BE2C (cell line): Measurements from ENCODE around the gene RANGAP1.

ENCODE experiments used
- DNase-seq: peaks from one replicate; pipeline ENCODE4 v3.0.0-alpha.2; 2020
- H3K27me3 ChIP-seq: fragments of 250-450 bp; sonication (Bioruptor Pico); 2 replicates; pipeline ENCODE4 v1.5.1; 2020; ENCODE audit warnings: mild to moderate bottlenecking
- H3K36me3 ChIP-seq: fragments of 250-450 bp; sonication (Bioruptor Pico); 2 replicates; pipeline ENCODE4 v1.5.1; 2020; ENCODE audit warnings: mild to moderate bottlenecking
- H3K4me1 ChIP-seq: fragments of 250-450 bp; sonication (Bioruptor Pico); 2 replicates; pipeline ENCODE4 v1.5.1; 2020
- H3K4me3 ChIP-seq: 2 replicates; pipeline ENCODE4 v1.5.1; 2011; ENCODE audit warnings: low read depth, low read length
- H3K9me3 ChIP-seq: fragments of 250-450 bp; sonication (Bioruptor Pico); 2 replicates; pipeline ENCODE4 v1.5.1; 2020
- CTCF ChIP-seq: IDR thresholded peaks from 2 replicates; pipeline ENCODE4 v1.5.1; 2012; ENCODE audit warnings: mild to moderate bottlenecking, low read depth, low read length

Gene RANGAP1

GRCh38 chr22:41204992-41205900 lies 80.7 kb downstream of the RANGAP1 start, which contains the start of gene L3MBTL2:
L3MBTL2 (plus strand) TSS chr22:41205312; CDS start chr22:41205363, 51 bp downstream.
- H3K36me3 ChIP-seq, result 0 out of 2 replicates have a peak, but pooled peaks cover under 1% of the 10 kb centered on the region
- TF ChIP-seq CTCF, result no peak
- no peaks in the 10 kb centered on the region for H3K9me3 ChIP-seq
- H3K4me3 ChIP-seq, result peak within 1 kb of the TSS; percentile 98
- no peaks in the 10 kb centered on the region for H3K27me3 ChIP-seq
- DNase-seq, result peak; percentile 99
- H3K4me1 ChIP-seq, result no peaks in the 10 kb centered on the region

- no peaks in the 10 kb centered on the region; the same call in 1 of the 2 replicates for H3K27me3 ChIP-seq
- TF ChIP-seq CTCF, result no peak
- no peaks in the 10 kb centered on the region for H3K9me3 ChIP-seq
- DNase-seq, result no peak
- no peaks in the 10 kb centered on the region for H3K4me1 ChIP-seq
- no peak overlapping the region for H3K4me3 ChIP-seq
- H3K36me3 ChIP-seq, result no peaks in the 10 kb centered on the region
These were observed 81.9 kb downstream of the RANGAP1 start for GRCh38 chr22:41204066-41204465.

GRCh38 chr22:41203118-41203517 lies 82.9 kb downstream of the RANGAP1 start:
- no peak for TF ChIP-seq CTCF
- H3K4me1 ChIP-seq, result peaks cover 2% of the 10 kb centered on the region; the same call in 1 of the 2 replicates

GRCh38 chr22:41201141-41201540 lies 84.8 kb downstream of the RANGAP1 start:
- DNase-seq, result no peak
- H3K4me1 ChIP-seq, result peaks cover 2% of the 10 kb centered on the region; the same call in 1 of the 2 replicates
- no peaks in the 10 kb centered on the region for H3K9me3 ChIP-seq
- TF ChIP-seq CTCF, result no peak
- H3K36me3 ChIP-seq, result no peaks in the 10 kb centered on the region
- no peaks in the 10 kb centered on the region; the same call in 1 of the 2 replicates for H3K27me3 ChIP-seq
- H3K4me3 ChIP-seq, result no peak overlapping the region

More at GRCh38 chr22:41203118-41203517, 82.9 kb downstream of the RANGAP1 start:
- no peak overlapping the region for H3K4me3 ChIP-seq
- H3K36me3 ChIP-seq, result no peaks in the 10 kb centered on the region
- H3K9me3 ChIP-seq, result no peaks in the 10 kb centered on the region
- no peaks in the 10 kb centered on the region; the same call in 1 of the 2 replicates for H3K27me3 ChIP-seq
- DNase-seq, result no peak

- Histone ChIP-seq H3K36me3 (no peaks in the 10 kb centered on the region), H3K4me1 (peaks cover 2% of the 10 kb centered on the region; the same call in 1 of the 2 replicates), H3K27me3 (no peaks in the 10 kb centered on the region; the same call in 1 of the 2 replicates), H3K9me3 (no peaks in the 10 kb centered on the region), H3K4me3 (peak overlapping the region; percentile 75)
- TF ChIP-seq CTCF, result peak; percentile 18
- peak; percentile 62 for DNase-seq
These were observed 87.9 kb downstream of the RANGAP1 start for GRCh38 chr22:41198027-41198580.
